ENCODE results near the gene BCAS3.
"Not testable (repeated sequence)": the region's sequence is repeated elsewhere in the genome, so short reads cannot be mapped to it uniquely, and the experiment has no call there.

Gene BCAS3

DNA sequence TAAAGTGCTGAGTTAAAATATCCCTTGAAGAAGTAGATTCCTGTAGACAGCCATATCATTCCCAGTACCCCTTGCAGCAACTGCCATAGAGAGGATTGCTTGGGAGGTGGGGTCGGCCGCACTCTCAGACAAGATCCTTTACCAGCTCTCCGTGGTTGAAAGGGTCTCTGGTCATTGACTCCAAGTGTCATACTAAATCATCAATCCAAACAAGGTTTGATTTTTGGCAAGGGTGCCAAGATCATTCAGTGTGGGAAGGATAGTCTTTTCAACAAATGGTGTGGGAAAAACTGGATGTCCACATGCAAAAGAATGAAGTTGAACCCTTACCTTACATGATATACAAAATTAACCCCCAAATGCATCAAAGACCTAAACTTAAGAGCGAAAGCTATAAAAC is 743.8 kb downstream of the BCAS3 start:
- Histone ChIP-seq H3K27me3 (ENCODE audit: control insufficient read depth, insufficient read depth, low read length) (peaks cover 9% of the 10 kb centered on the region), H3K36me3 (ENCODE audit: control insufficient read depth, insufficient read depth, low read length) (no peaks in the 10 kb centered on the region), H3K4me3 (ENCODE audit: low read length) (no peak overlapping the region), H3K27ac (ENCODE audit: low read depth, low read length) (no peak overlapping the region), H3K9ac (ENCODE audit: low read length) (no peak overlapping the region), H3K4me1 (ENCODE audit: control insufficient read depth, insufficient read depth, low read length) (no peaks in the 10 kb centered on the region)

DNA sequence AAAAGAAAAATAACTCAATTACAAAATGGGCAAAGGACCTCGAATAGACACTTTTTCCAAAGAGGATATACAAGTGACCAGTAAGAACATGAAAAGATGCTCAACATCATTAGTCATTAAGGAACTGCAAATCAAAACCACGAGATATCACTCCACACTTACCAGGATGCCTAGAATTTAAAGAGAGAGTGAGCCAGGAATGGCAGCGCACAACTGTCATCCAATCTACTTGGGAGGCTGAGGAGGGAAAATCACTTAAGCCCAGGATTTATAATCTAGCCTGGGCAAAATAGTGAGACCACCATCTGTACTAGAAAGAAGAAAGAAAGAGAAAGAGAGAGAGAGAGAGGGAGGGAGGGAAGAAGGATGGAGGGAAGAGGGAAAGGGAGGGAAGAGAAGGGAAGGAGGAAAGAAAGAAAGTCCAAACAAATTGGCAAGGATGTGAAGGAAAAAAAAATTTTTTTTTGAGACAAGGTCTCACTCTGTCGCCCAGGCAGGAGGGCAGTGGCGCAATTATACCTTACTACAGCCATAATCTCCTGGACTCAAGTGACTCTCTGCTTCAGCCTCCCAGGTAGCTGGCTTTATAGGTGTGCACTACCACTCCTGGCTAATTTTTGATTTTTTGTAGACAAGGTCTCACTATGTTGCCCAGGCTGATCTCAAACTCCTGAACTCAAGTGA is 744.6 kb downstream of the BCAS3 start:
- no peaks in the 10 kb centered on the region for H3K36me3 ChIP-seq (ENCODE audit: control insufficient read depth, insufficient read depth, low read length)
- no peak overlapping the region for H3K27ac ChIP-seq (ENCODE audit: low read depth, low read length)
- no peak overlapping the region for H3K4me3 ChIP-seq (ENCODE audit: low read length)
- peaks cover 9% of the 10 kb centered on the region for H3K27me3 ChIP-seq (ENCODE audit: control insufficient read depth, insufficient read depth, low read length)
- no peak overlapping the region for H3K9ac ChIP-seq (ENCODE audit: low read length)
- H3K4me1 ChIP-seq (ENCODE audit: control insufficient read depth, insufficient read depth, low read length): no peaks in the 10 kb centered on the region

DNA sequence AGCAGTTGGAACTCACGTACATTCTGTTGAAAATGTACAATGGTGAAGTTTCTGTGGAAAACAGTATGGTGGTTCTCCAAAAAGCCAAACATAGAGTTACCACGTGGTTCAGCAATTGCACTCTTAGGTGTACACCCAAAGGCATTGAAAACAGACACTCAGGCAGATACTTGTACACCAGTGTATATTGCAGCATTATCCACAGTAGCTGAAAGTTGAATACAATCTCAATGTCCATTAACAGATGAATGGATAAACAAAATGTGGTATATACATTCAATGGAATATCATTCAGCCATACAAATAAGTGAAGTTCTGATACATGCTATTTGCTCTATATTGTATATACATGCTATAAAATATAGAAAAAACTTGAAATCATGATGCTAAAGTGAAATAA is 745.2 kb downstream of the BCAS3 start:
- Histone ChIP-seq H3K36me3 (ENCODE audit: control insufficient read depth, insufficient read depth, low read length) (no peaks in the 10 kb centered on the region), H3K9ac (ENCODE audit: low read length) (no peak overlapping the region), H3K27me3 (ENCODE audit: control insufficient read depth, insufficient read depth, low read length) (peaks cover 9% of the 10 kb centered on the region), H3K4me1 (ENCODE audit: control insufficient read depth, insufficient read depth, low read length) (no peaks in the 10 kb centered on the region), H3K4me3 (ENCODE audit: low read length) (no peak overlapping the region), H3K27ac (ENCODE audit: low read depth, low read length) (no peak overlapping the region)

DNA sequence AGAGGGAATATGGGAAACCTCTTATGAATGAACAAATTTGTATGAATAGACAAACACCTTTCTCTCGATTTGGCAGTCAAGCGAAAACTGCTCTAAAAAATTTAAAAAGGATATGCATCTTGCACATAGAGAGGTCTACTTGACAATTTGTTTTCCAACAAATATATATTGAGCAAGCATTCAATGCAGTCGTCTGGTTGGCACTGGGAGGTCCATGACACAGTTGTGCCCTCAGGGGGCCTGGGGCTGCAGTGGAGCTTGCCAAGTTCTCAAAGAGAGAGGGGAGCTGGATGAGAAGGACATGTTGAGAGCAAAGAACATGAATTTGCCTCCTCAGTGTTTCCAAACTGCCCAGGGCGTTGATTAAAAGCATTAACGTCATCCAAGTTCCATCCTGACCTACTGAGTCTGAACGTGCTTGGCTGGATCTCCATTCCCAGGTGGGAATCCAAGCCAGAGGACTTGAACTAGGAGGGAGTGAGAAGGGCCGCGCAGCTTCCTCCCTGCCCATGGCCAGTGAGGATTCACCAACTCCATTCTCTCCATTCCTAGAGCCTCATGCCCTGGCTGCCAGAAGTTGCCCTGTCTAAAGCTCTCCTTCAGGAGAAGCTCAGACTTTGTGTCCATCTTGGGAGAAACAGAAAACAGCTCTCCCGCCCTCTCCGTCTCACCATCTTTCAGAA is 746.5 kb downstream of the BCAS3 start:
- Histone ChIP-seq H3K9ac (ENCODE audit: low read length) (no peak overlapping the region), H3K4me1 (ENCODE audit: control insufficient read depth, insufficient read depth, low read length) (no peaks in the 10 kb centered on the region), H3K4me3 (ENCODE audit: low read length) (no peak overlapping the region), H3K27ac (ENCODE audit: low read depth, low read length) (no peak overlapping the region), H3K27me3 (ENCODE audit: control insufficient read depth, insufficient read depth, low read length) (peaks cover 9% of the 10 kb centered on the region), H3K36me3 (ENCODE audit: control insufficient read depth, insufficient read depth, low read length) (no peaks in the 10 kb centered on the region)

DNA sequence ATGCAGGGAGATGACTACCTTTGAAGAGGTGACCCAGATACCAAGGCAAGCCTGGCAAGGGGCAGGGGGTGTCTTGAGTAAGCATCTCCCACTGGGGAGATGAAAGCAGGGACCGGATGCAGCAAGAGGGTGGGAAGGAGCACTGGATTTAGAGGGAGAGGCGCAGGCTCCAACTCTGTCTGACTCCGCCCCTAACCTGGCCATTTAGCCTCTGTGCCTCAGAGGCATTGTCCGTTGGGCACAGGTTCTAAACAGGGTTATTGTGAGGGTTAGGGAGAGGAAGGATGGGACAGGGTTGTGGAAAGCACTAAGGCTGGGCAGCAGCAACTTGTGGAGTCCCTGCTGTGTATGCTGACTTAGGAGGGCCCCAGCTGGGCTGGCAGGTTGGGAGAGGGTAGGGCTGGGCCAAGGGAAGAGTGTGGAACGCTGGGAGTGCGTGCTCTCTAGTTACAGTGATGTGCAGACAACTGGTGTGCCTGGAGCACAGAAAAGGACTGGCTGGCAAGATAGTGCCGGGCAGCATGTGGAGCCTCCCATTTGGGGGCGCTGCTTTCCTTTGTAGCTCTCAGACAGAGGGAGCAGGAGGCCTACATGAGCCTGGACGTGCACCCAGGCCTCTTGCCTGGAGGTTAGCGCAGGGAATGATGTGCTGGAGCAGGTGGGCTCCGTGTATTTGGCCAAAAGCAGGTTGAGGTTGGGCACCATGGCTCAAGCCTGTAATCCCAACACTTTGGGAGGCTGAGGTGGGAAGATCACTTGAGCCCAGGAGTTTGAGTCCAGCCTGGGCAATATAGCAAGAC is 748.2 kb downstream of the BCAS3 start:
- Histone ChIP-seq H3K27me3 (ENCODE audit: control insufficient read depth, insufficient read depth, low read length) (peaks cover 9% of the 10 kb centered on the region), H3K9ac (ENCODE audit: low read length) (no peak overlapping the region), H3K36me3 (ENCODE audit: control insufficient read depth, insufficient read depth, low read length) (no peaks in the 10 kb centered on the region), H3K4me1 (ENCODE audit: control insufficient read depth, insufficient read depth, low read length) (no peaks in the 10 kb centered on the region), H3K4me3 (ENCODE audit: low read length) (no peak overlapping the region), H3K27ac (ENCODE audit: low read depth, low read length) (no peak overlapping the region)

DNA sequence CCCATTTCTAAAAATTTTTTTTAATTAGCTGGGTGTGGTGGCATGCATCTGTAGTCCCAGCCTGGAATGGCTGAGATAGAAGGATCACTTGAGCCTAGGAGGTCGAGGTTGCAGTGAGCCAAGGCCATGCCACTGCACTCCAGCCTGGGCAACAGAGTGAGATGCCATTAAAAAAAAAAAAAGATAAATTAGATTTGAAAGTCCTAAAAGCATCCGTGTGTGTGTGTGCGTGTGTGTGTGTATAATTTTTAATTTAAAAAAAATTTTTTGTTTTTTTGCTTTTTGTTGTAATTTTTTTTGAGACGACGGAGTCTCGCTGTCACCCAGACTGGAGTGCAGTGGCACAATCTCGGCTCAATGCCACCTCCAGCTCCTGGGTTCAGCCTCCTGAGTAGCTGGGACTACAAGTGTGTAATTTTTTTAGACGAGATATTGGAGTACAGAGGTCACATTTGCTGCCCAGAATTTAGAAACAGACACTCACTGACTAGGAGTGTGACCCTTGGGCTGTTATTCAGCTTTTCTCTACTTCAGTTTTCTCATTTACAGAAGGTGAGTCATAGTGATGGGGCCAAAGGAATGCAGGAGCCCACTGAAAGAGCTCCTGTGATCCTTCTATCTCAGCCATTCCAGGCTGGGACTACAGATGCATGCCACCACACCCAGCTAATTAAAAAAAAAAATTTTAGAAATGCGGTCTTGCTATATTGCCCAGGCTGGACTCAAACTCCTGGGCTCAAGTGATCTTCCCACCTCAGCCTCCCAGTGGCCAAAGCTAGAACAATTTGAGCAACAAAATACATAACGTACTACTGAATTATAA is 749.0 kb downstream of the BCAS3 start:
- H3K4me1 ChIP-seq (ENCODE audit: control insufficient read depth, insufficient read depth, low read length): no peaks in the 10 kb centered on the region
- no peak overlapping the region for H3K4me3 ChIP-seq (ENCODE audit: low read length)
- H3K9ac ChIP-seq (ENCODE audit: low read length): no peak overlapping the region
- H3K36me3 ChIP-seq (ENCODE audit: control insufficient read depth, insufficient read depth, low read length): no peaks in the 10 kb centered on the region
- H3K27ac ChIP-seq (ENCODE audit: low read depth, low read length): no peak overlapping the region
- H3K27me3 ChIP-seq (ENCODE audit: control insufficient read depth, insufficient read depth, low read length): peaks cover 9% of the 10 kb centered on the region

DNA sequence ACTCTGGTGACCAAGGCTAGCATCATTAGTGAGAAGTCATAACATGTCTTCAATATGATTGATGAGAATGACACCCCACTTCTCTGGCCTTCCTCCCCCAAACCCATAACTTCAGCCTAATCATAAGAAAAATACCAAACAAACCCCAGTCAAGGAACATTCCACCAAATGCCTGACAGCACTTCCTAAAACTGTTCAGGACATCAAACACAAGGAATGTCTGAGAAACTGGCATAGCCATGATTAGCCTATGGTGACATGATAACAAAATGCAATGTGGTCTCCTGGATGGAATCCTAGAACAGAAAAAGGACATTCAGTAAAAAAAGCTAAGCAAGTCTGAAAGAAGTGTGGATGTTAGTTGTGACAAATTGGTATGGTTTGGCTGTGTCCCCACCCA is 749.9 kb downstream of the BCAS3 start:
- no peaks in the 10 kb centered on the region for H3K4me1 ChIP-seq (ENCODE audit: control insufficient read depth, insufficient read depth, low read length)
- H3K27ac ChIP-seq (ENCODE audit: low read depth, low read length): no peak overlapping the region
- no peaks in the 10 kb centered on the region for H3K36me3 ChIP-seq (ENCODE audit: control insufficient read depth, insufficient read depth, low read length)
- no peak overlapping the region for H3K4me3 ChIP-seq (ENCODE audit: low read length)
- H3K27me3 ChIP-seq (ENCODE audit: control insufficient read depth, insufficient read depth, low read length): peaks cover 8% of the 10 kb centered on the region
- no peak overlapping the region for H3K9ac ChIP-seq (ENCODE audit: low read length)

DNA sequence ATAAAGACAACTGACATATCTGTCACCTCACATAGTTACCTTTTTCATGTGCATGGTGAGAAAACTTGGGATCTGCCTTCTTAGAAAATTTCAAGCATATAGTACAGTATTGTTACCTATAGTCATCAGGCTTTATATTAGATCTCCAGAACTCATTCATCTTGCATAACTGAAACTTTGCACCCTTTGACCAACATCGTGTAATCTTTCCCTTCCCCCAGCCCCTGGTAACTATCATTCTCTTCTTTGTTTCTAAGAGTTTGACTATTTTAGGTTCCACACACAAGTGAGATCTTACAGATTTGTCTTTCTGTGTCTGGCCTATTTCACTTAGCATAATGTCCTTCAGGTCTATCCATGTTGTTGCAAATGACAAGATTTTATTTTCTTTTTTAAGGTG is 751.6 kb downstream of the BCAS3 start:
- no peak overlapping the region for H3K4me3 ChIP-seq (ENCODE audit: low read length)
- H3K9ac ChIP-seq (ENCODE audit: low read length): no peak overlapping the region
- H3K27ac ChIP-seq (ENCODE audit: low read depth, low read length): no peak overlapping the region
- H3K4me1 ChIP-seq (ENCODE audit: control insufficient read depth, insufficient read depth, low read length): no peaks in the 10 kb centered on the region
- H3K36me3 ChIP-seq (ENCODE audit: control insufficient read depth, insufficient read depth, low read length): no peaks in the 10 kb centered on the region
- H3K27me3 ChIP-seq (ENCODE audit: control insufficient read depth, insufficient read depth, low read length): peaks cover 6% of the 10 kb centered on the region

DNA sequence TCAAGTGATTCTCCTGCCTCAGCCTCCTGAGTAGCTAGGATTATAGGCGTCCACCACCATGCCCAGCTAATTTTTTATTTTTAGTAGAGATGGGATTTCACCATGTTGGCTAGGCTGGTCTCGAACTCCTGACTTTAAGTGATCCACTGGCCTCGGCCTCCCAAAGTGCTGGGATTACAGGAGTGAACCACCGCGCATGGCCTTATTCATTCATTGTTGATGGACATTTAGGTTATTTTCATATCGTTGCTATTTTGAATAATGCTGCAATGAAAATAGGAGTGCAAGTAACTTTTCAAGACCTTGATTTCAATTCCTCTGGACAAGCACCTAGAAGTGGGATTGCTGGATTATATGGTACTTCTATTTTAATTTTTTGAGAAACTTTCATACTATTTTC is 752.2 kb downstream of the BCAS3 start:
- H3K4me3 ChIP-seq (ENCODE audit: low read length); H3K9ac ChIP-seq (ENCODE audit: low read length); H3K36me3 ChIP-seq (ENCODE audit: control insufficient read depth, insufficient read depth, low read length); H3K27me3 ChIP-seq (ENCODE audit: control insufficient read depth, insufficient read depth, low read length); H3K4me1 ChIP-seq (ENCODE audit: control insufficient read depth, insufficient read depth, low read length); H3K27ac ChIP-seq (ENCODE audit: low read depth, low read length): not testable (repeated sequence)

DNA sequence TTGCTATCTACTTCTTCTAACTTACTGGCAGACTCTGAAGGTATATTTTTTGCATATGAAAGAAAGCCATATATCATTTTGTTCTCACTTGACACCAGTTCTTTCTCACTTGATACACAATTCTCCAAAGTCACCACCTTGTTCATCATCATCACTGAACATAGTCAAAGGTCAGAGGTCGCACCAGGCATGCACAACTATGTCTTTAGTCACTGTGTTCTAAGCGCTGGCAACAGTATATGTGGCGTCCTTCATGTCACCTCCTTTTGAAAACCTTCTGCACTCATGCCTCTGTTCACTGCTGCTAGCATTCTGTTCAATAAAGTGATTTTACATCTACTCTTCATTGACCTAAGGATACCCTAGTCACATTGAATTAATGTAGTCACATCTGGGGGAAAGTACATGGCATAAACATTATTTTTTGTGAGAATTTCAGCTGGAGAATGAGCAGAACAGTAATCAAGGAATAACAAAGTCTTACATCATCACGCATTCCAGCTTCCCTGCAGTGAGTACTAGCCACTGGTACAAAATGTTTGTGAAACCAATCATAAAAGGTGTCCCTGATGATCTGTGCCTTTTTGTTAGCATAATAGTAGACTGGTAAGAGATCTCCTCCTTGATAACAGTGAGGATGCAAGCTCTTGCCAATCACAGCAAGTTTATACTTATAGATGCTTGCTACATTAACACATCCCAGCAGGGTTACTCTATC is 754.1 kb downstream of the BCAS3 start:
- Histone ChIP-seq H3K27ac (ENCODE audit: low read depth, low read length) (no peak overlapping the region), H3K4me1 (ENCODE audit: control insufficient read depth, insufficient read depth, low read length) (no peaks in the 10 kb centered on the region), H3K36me3 (ENCODE audit: control insufficient read depth, insufficient read depth, low read length) (no peaks in the 10 kb centered on the region), H3K9ac (ENCODE audit: low read length) (no peak overlapping the region), H3K4me3 (ENCODE audit: low read length) (no peak overlapping the region), H3K27me3 (ENCODE audit: control insufficient read depth, insufficient read depth, low read length) (no peaks in the 10 kb centered on the region)

DNA sequence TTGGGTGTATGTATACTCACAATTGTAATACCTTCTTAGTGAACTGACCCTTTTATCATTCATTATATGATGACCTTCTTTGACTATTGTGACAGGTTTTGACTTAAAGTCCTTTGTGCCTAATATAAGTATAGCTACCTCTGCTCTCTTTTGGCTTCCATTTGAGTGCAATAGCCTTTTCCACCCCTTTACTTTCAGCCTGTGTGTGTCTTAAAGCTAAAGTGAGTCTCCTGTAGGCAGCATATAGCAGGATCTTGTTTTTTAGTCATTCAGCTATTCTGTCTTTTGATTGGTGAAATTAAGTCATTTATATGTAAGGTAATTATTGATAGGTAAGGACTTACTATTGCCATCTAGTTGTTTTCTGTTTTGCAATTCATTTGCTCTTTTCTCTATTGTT is 758.6 kb downstream of the BCAS3 start:
- no peak overlapping the region for H3K4me3 ChIP-seq (ENCODE audit: low read length)
- H3K4me1 ChIP-seq (ENCODE audit: control insufficient read depth, insufficient read depth, low read length): no peaks in the 10 kb centered on the region
- no peaks in the 10 kb centered on the region for H3K36me3 ChIP-seq (ENCODE audit: control insufficient read depth, insufficient read depth, low read length)
- H3K27me3 ChIP-seq (ENCODE audit: control insufficient read depth, insufficient read depth, low read length): no peaks in the 10 kb centered on the region
- no peak overlapping the region for H3K9ac ChIP-seq (ENCODE audit: low read length)
- H3K27ac ChIP-seq (ENCODE audit: low read depth, low read length): no peak overlapping the region

Measured in rectal smooth muscle tissue (tissue), 1 donor.